Renal pelvis (tissue), 4 donors: Measurements from ENCODE around the gene NXF3. TPM values are rescaled to one million over a fixed set of nuclear protein-coding genes. Genes with fewer than 3 reads are reported as not detected.
"Not testable (repeated sequence)": the region's sequence is repeated elsewhere in the genome, so short reads cannot be mapped to it uniquely, and the experiment has no call there.

ENCODE experiments used
- DNase-seq: peaks from one replicate; pipeline ENCODE4 v3.0.0-alpha.2; 2013
- polyA plus RNA-seq, 3 donors: library from polyadenylated mRNA; unstranded; fragments of 120-200 nt; gene quantifications; one replicate each; pipeline ENCODE4 v1.2.1, GENCODE V29; 2013; ENCODE audit not compliant: insufficient read length in 3 of 3

Gene NXF3
- polyA plus RNA-seq, 3 donors: 0.27 to 0.42 TPM; not detected in 1

DNA sequence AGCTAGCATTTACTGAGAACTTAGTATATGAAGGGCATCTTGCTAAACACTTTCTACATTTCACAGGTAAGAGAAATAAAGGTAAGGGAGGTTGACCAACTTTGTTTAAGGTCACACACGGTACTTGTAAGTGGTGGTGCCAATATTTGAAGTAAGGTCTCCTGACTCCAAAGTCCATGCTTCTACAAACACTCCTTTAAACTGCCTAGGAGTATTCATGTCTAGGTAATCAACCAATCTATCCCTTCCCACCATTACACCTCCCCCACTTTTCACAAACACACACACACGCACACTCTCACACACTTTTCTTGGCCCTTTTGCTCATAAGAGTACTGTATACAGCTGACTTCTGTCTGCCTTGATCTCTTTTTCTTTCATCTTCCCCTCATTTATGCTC, 36.0 kb downstream of the NXF3 start:
- DNase-seq: no peak

GRCh38 chrX:103052625-103053024, 40.3 kb downstream of the NXF3 start:
- no peak for DNase-seq

GRCh38 chrX:103051260-103051789, 41.6 kb downstream of the NXF3 start:
- DNase-seq: no peak

- not testable (repeated sequence) for DNase-seq
Measured at GRCh38 chrX:103033371-103033770, 59.6 kb downstream of the NXF3 start.

Other genes with a start within 250 kb of the NXF3 start
- under 1 TPM in 1 of 3 donors, not detected in 2; 0.76 TPM for gene RAB40AL, start 155.9 kb downstream of the NXF3 start, polyA plus RNA-seq
- gene BEX1, start 29.0 kb downstream of the NXF3 start, polyA plus RNA-seq: 10 to 100 TPM; 58.1 to 63.4 (median 60.2) TPM
- gene BEX4, start 122.0 kb upstream of the NXF3 start, polyA plus RNA-seq: 100 to 1,000 TPM; 144 to 161 (median 156) TPM
- 100 to 1,000 TPM; 120 to 142 (median 128) TPM for gene TCEAL8, start 162.0 kb upstream of the NXF3 start, polyA plus RNA-seq
- gene TCEAL5, start 183.6 kb upstream of the NXF3 start, polyA plus RNA-seq: 10 to 100 TPM; 11.1 to 16.2 (median 12.6) TPM
- 10 to 100 TPM; 73.8 to 86.6 (median 84.4) TPM for gene BEX2, start 217.8 kb upstream of the NXF3 start, polyA plus RNA-seq
- gene TCEAL7, start 237.1 kb upstream of the NXF3 start, polyA plus RNA-seq: 10 to 100 TPM; 30.7 to 39.3 (median 30.7) TPM